GM18499 (cell line): ENCODE results near the gene MUC3A.

Experiments
- ATAC-seq: cut with Tn5 transposase; IDR thresholded peaks from one replicate; pipeline ENCODE4 v1.9.1; 2021; ENCODE audit warnings: moderate number of reproducible peaks; ENCODE audit not compliant: insufficient read depth, unreplicated experiment

MUC3A gene

GRCh38 chr7:101017064-101017777, 67.9 kb downstream of the MUC3A start:
- ATAC-seq: no peak
